Activated CD8-positive, alpha-beta memory T cell treated with anti-CD3 and anti-CD28 coated beads for 24 hours (primary cell): ENCODE data around the gene PXMP2.
"Not testable (repeated sequence)": the region's sequence is repeated elsewhere in the genome, so short reads cannot be mapped to it uniquely, and the experiment has no call there.

Experiments used
- DNase-seq: peaks from one replicate; pipeline ENCODE4 v3.0.0-alpha.2; 2020

PXMP2 gene

DNA sequence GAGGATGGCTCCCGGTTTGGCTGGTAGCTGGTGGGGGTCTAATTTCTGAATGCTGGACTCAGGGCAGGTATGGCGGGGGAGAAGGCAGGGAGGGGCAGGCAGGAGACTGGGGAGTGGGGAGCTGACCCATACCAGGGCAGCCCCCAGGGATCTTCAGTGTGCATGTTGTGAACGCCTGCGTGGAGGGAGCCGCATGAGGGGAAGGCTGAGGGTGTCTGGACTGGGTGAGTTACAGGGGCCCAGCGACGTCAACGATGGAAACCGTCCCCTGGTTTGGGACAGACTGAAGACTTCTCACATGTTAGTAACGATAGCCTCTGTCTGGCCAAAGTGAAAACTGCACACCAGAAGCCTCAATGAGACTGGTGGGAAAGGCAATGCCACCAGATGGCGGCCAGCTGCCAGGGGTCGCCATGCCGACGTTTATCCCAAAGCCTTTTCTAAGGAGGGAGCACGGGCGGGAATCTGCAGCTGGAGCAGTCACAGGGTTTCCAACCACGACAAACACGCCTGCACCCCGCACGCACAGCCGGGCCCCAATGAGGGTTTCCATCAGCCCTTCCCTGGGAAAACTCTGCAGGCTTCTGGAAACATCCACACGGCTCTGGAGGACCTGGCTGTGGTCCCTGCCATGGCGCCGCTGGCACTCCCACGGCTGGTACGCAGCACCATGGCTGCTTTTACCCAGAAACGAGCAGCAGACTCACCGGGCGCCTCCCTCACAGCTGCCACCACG lies 37.3 kb downstream of the PXMP2 start:
- no peak for DNase-seq

GRCh38 chr12:132726386-132726785 lies 39.0 kb downstream of the PXMP2 start:
- no peak for DNase-seq

- no peak for DNase-seq
Observed at GRCh38 chr12:132727091-132727794, 39.9 kb downstream of the PXMP2 start.

- DNase-seq: no peak
Observed at GRCh38 chr12:132728502-132728901, 41.1 kb downstream of the PXMP2 start.

DNA sequence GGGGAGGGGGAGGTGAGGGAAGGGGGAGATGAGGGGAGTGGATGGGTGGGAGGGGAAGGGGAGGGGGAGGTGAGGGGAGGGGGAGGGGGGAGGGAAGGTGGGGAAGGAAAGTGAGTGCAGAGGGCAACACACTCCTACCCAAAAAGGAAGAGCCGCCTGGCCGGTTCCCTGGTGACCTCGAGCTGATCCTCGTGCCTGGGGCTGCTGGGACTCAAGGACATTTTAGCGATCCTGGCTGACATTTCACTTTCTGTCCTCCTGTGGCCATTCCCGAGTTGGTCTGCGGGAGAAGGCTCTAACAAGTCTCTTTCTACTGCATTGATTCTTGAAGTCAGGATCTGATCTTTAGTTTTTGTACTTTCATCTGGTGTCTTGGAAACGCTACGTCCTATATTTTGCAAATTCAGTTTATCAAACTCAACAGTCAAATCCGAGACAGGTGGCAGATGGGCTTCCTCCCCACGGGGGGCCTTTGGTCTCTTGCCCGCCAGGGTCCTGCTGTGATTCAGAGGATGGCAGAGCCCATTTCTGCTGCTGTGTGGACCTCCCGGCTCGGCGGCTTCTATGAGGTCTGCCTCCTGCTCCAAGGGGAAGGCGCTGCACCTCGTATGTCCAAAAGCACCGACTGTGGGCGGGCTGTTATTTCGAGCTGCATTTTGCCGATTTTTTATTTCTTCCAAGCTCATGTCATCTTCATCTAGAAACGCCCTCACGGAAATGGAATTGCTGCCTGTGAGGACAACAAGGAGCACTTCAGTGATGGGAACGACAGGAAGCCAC lies 42.3 kb downstream of the PXMP2 start:
- DNase-seq: no peak

GRCh38 chr12:132730353-132730752 lies 43.0 kb downstream of the PXMP2 start:
- no peak for DNase-seq

- DNase-seq: no peak
Observed at GRCh38 chr12:132731574-132731973, 44.2 kb downstream of the PXMP2 start.

- DNase-seq: no peak
Observed at GRCh38 chr12:132734206-132734605, 46.8 kb downstream of the PXMP2 start.

DNA sequence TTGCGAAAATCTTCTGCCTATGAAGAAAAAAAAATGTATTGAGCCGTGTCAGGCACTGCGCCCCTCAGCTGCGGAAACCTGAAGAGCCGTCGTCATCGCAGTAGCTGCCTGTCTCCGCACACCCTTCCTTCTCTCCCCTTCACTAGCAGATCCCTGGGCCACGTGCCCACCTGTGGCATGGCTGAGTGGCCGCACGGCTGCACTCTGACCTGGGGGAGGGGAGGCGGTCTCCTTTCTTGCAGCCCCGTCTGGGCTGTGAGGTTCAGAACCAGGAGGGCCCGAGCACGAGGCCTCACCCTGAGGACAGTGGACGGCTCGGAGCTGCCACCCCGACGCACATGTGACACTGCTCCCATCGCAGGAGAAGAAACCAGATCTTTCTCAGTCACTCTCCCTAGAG lies 48.1 kb downstream of the PXMP2 start:
- DNase-seq: no peak

- DNase-seq: no peak
Observed at GRCh38 chr12:132736378-132736777, 49.0 kb downstream of the PXMP2 start.

DNA sequence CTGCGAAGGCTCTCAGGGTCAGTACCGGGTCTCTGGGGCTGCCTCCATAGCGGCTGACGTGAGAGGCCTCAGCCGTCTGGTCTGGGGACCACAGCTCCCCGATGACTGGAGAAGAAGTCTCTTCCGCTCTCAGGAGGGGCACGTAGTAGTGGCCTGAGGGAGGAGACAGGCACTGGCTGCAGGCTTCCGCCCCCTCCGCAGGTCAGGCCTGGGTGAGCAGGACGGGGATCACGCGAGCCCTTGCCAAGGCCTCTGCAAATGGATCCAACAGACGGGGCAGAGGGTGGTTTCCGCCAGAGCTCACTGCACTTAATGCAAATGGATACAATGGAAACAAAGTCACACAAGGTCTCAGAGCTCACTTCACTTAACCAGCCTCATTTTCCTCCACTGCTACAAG lies 49.5 kb downstream of the PXMP2 start:
- no peak for DNase-seq

DNA sequence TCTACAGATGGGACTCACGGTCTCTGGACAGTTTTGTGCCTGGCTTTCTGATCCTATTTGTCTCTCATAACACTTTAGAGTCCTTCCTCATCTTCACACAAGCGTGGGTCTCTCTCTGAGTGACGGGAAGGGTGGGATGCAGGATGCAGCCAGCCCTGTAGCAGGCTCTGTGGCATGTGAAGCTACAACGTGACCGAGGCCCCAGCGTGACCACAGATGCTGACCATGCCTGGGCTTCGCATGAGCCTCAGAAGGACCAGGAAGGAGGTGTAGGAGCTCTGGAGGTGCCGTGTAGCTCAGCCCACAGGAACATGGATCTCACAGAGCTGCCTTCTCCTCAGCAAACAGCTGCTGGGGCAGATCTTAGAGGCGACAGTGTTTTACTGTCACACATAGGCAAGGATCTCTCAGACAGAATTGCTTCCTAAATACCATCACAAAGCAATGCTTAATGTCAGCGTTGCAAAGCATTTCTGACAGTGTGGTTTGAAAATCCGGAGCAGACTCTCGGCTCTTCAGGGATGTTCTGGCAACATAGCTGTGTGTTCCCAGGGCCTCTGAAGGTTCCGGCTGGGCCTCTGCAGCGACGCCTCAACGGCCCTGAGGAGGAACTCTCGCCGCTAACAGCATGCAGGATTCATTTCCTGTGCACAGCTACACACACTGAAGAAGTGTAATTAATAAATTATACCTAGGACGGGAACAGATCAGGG lies 52.4 kb downstream of the PXMP2 start:
- DNase-seq: no peak

- no peak for DNase-seq
Observed at GRCh38 chr12:132740313-132740646, 52.9 kb downstream of the PXMP2 start.

DNA sequence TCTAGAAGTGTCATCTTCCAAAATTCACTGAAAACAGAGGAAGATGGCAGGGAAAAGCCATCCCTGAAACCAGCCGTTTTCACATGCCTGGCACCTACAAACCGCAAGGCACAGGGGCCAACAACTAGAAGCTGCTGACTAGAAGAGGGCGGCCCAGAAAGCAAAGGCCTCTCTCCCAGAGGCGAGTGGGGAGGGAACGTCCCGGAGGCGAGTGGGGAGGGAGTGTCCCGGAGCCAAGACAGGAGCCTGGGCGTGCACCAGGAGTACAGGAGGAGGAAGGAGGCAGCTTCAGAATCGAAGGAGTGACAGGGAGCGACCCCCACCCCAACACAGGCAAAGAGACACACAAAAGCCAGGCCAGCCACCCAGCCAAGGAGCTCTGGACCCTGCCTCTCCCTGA lies 53.3 kb downstream of the PXMP2 start:
- DNase-seq: no peak

- DNase-seq: no peak
Observed at GRCh38 chr12:132741620-132742019, 54.2 kb downstream of the PXMP2 start.

- DNase-seq: no peak
Observed at GRCh38 chr12:132743831-132744230, 56.4 kb downstream of the PXMP2 start.

DNA sequence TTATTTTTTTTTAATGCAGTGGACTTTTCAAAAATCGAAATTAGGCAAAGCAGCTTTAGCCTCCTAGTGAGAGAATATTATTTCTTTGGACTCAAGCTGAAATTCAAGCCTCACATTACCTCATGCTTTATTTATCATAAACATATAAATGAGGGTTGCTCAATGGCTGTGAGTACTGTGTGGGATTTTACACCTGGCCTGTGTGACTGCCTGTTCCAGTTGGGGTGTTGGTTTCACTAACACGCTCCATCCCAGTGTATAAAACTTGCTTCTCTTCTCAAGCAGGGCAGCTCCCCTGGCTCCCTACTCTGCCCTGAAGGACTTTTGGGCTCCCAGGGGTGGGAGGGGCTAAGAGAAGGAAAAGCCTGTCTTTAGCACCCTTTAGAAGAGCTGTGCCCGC lies 59.2 kb downstream of the PXMP2 start:
- no peak for DNase-seq

- no peak for DNase-seq
Observed at GRCh38 chr12:132747395-132747794, 60.0 kb downstream of the PXMP2 start.

DNA sequence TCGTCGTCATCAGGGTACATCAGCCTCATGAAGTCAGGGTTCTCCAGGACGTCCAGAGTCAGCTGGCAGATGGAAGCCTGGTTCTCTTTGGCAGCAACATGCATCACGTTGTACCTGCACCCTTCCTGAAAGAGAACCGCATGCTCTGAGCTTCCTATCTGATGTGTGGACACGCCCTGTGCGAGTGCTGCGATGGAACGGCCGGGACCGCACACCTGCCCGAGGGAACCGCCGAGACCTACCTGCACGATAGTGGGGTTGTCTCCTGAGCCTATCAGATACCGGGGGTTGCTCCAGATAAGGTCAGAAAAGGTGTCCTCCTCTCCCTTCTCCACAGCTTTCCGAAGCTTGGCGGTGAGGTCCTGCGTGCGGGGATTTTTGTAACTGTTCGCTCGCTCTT lies 60.5 kb downstream of the PXMP2 start:
- no peak for DNase-seq

DNA sequence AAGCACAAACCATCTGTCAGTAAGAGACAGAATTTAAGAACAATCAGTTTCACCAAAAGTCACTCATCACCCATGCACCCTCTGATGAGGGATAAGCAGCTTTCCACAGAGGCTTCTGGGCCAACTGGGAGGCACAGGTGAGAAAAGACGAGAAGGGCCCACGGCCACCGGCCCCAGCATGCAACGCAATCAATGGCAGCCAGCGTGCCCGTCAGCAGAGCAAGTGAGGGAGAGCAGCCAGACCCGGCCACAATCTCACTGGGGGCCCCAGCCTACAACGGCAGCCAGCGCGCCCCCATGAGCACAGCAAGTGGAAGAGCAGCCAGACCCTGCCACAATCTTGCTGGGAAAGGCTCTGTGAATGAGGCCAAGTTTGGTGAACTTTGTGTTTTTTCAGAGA lies 60.9 kb downstream of the PXMP2 start:
- DNase-seq: no peak

GRCh38 chr12:132753670-132754069 lies 66.3 kb downstream of the PXMP2 start:
- not testable (repeated sequence) for DNase-seq

GRCh38 chr12:132754160-132754932 lies 67.0 kb downstream of the PXMP2 start:
- DNase-seq: no peak
